Skeletal muscle satellite cell (primary cell): Measurements from ENCODE around the gene KRT83.

Source experiments
- H3K27me3 ChIP-seq: 2 replicates; pipeline ENCODE4 v1.7.0; 2013; ENCODE audit warnings: low read length; ENCODE audit not compliant: control insufficient read depth, insufficient read depth
- H3K36me3 ChIP-seq: 2 replicates; pipeline ENCODE4 v1.7.0; 2013; ENCODE audit warnings: mild to moderate bottlenecking, control low read depth, low read length; ENCODE audit not compliant: insufficient read depth
- H3K4me1 ChIP-seq: 2 replicates; pipeline ENCODE4 v1.7.0; 2013; ENCODE audit warnings: low read length; ENCODE audit not compliant: control insufficient read depth, insufficient read depth
- H3K4me2 ChIP-seq: 2 replicates; pipeline ENCODE4 v1.7.0; 2013; ENCODE audit warnings: mild to moderate bottlenecking, low read length
- H3K4me3 ChIP-seq: 2 replicates; pipeline ENCODE4 v1.7.0; 2013; ENCODE audit warnings: low read length
- H3K9ac ChIP-seq: 2 replicates; pipeline ENCODE4 v1.7.0; 2013; ENCODE audit warnings: mild to moderate bottlenecking, low read depth, low read length, moderate library complexity
- H3K9me3 ChIP-seq: replicated peaks from 2 replicates; pipeline ENCODE4 v1.7.0; 2013; ENCODE audit warnings: mild to moderate bottlenecking, control low read depth, low read length

Gene KRT83

DNA sequence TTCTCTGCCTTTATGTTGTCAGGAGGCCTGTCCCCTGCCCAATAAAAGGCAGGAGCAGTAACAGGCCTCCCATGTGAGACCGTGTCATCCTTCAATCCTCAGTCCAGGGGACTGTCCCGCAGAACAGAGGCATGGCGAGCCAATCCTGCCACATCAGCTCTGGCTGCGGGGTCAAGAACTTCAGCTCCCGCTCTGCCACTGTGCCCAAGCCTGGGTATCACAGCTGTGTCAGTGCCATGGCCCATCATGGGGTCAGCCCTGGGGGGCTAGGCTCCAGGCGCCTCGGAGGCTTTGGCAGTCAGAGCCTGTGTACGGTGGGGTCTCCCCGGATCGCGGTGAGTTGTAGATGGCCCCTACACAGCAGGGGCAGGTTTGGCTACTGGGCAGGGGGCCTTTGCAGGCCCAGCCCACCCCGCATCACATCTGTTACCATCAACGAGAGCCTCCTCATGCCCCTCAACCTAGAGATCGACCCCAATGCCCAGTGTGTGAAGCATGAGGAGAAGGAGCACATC is 19.9 kb upstream of the KRT83 start:
- H3K27me3 ChIP-seq, result peaks cover 72% of the 10 kb centered on the region
- H3K9me3 ChIP-seq, result peaks cover 6% of the 10 kb centered on the region
- H3K9ac ChIP-seq, result no peak overlapping the region
- H3K4me2 ChIP-seq, result no peak overlapping the region
- no peaks in the 10 kb centered on the region for H3K36me3 ChIP-seq
- no peak overlapping the region for H3K4me3 ChIP-seq
- no peaks in the 10 kb centered on the region for H3K4me1 ChIP-seq

DNA sequence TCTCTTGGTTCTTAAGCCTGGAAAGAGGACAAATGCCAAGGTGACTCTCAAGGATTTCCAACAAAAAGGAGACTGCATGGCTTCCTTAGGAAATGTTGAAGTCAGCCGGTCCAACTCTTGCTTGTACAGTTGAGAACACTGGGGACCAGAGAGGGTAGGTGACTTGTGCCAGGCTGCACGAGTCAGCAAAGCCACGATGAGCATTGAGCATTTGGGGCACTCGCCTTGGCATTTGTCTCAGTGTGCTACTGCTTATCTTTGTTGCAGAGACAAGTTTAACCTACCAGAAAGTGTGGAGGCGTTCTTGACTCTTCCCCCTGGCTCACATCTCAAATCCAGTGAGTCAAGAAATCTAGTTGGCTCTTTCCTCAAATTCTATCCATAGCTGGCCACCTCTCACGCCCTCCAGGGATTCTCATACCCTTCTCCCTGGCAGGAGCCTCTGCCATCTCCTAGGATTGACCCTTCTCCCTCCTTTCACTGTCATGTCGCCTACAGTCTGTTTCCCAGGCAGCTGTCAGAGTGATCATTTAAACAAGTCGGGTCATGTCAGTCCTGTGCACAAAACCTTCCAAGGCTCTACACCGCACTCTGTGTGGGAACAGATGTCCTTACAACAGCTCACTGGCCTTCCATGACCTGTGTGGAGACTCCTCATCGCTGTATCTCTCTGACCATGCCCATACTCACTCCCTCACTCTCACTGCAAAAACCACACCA is 17.2 kb upstream of the KRT83 start:
- H3K27me3 ChIP-seq, result peaks cover 67% of the 10 kb centered on the region
- peaks cover 2% of the 10 kb centered on the region for H3K9me3 ChIP-seq
- no peaks in the 10 kb centered on the region for H3K36me3 ChIP-seq
- H3K4me1 ChIP-seq, result no peaks in the 10 kb centered on the region
- no peak overlapping the region for H3K4me2 ChIP-seq
- H3K4me3 ChIP-seq, result no peak overlapping the region
- no peak overlapping the region for H3K9ac ChIP-seq

DNA sequence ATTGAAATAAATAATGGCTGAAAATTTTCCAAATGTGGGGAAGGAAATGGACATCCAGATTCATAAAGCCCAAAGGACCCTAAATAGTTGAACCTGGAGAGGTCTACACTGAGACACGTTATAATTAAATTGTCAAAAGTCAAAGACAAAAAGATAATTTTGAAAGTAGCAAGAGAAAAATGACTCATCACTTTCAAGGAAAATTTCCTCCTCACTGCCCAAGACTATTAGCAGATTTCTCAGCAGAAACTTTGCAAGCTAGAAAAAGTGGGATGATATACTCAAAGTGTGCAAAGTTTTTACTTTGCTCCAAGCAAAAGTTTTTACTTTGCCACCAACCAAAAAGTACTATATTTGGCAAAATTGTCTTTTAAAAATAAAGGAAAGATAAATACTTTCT is 15.9 kb upstream of the KRT83 start:
- no peaks in the 10 kb centered on the region for H3K9me3 ChIP-seq
- H3K9ac ChIP-seq, result no peak overlapping the region
- H3K4me3 ChIP-seq, result no peak overlapping the region
- no peaks in the 10 kb centered on the region for H3K36me3 ChIP-seq
- no peak overlapping the region for H3K4me2 ChIP-seq
- no peaks in the 10 kb centered on the region for H3K4me1 ChIP-seq
- H3K27me3 ChIP-seq, result peaks cover 59% of the 10 kb centered on the region

DNA sequence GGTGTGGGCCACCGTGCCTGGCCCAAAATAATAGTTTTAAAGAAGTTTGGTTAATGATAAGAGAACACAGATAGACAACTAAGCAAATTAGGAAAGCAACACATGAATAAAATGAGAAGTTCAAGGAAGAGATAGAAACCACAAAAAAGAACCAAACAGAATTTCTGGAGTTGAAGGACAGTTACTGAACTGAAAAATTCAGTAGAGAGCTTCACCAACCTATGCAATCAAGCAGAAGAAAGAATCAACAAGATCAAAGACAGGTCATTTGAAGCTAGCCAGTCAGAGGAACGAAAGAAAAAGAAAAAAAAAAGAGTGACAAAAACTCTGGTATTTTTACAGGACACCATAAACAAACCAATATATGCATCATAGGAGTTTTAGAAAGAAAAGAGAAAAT is 15.4 kb upstream of the KRT83 start:
- Histone ChIP-seq H3K9ac (no peak overlapping the region), H3K36me3 (no peaks in the 10 kb centered on the region), H3K4me3 (no peak overlapping the region), H3K4me2 (no peak overlapping the region), H3K9me3 (no peaks in the 10 kb centered on the region), H3K4me1 (no peaks in the 10 kb centered on the region), H3K27me3 (peaks cover 59% of the 10 kb centered on the region)

DNA sequence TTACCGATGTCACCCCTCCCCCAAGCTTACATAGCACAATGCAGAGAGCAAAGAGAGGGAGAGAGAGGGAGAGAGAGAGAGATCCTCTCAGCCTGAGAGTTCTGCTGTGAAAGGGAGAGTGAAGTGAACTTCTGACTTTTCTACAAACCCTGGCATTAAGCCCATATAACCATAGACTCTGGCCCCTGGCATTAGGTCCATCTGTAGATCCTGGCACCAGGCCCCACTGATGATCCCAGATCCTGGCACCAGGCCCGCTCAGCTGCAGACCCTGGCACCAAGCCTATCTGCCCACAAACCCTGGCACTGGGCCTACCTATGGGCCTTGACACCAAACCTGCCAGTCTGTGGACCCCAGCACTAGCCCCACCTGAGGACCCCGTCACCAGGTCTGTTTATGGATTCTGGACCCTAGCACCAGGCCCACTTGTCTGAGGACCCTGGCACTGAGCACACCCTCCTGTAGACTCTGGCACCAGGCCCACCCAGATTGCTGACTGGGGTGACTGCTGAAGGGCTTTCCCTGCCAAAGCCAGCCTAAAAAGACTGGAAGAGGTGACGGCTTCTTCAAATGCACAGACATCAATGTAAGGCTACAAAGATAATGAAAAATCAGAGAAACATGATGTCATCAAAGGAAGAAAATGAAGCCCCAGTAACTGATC is 14.5 kb upstream of the KRT83 start:
- H3K36me3 ChIP-seq, result no peaks in the 10 kb centered on the region
- H3K4me3 ChIP-seq, result no peak overlapping the region
- H3K4me1 ChIP-seq, result no peaks in the 10 kb centered on the region
- no peak overlapping the region for H3K9ac ChIP-seq
- peaks cover 59% of the 10 kb centered on the region for H3K27me3 ChIP-seq
- H3K4me2 ChIP-seq, result no peak overlapping the region
- no peaks in the 10 kb centered on the region for H3K9me3 ChIP-seq

DNA sequence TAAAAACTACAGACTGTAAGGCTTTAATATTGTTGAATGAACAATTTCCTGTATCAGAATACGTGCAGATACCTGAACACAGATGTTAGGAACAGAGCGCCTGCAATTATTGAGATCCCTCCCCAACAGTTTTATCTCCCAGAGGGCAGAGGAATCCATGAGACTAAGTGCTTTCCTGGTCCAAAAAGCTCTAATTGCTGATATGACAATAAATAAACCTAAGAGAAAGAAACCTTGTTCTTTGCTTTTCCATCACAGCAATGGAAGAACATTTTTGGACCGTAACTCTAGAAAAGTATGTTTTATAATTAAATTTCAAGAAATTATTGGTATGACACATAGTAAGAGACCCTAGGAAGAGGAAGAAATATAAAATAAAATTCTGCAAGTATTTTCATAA is 13.0 kb upstream of the KRT83 start:
- H3K4me1 ChIP-seq, result no peaks in the 10 kb centered on the region
- H3K9ac ChIP-seq, result no peak overlapping the region
- no peak overlapping the region for H3K4me3 ChIP-seq
- no peak overlapping the region for H3K4me2 ChIP-seq
- no peaks in the 10 kb centered on the region for H3K9me3 ChIP-seq
- H3K36me3 ChIP-seq, result no peaks in the 10 kb centered on the region
- peaks cover 50% of the 10 kb centered on the region for H3K27me3 ChIP-seq

DNA sequence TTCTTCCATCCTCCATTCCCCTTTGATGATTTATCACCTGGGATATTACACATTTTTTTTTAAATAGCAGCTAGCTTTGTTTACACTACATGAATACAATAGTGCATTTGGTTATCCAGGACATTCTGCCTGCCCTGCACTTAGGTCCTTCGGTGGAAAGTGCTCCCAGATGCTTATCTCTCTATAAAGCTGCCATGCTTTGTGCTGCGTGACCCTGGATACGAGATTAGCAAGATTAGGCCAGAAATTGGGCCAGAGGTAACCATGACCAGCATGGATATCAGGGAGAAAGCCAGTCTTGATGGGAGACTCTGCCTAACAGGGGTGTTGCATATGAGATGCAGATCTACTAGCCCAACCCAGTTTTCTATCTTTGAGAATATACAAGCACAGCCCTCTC is 12.1 kb upstream of the KRT83 start:
- no peak overlapping the region for H3K4me3 ChIP-seq
- no peaks in the 10 kb centered on the region for H3K36me3 ChIP-seq
- H3K9ac ChIP-seq, result no peak overlapping the region
- peaks cover 42% of the 10 kb centered on the region for H3K27me3 ChIP-seq
- no peaks in the 10 kb centered on the region for H3K9me3 ChIP-seq
- no peaks in the 10 kb centered on the region for H3K4me1 ChIP-seq
- H3K4me2 ChIP-seq, result no peak overlapping the region

DNA sequence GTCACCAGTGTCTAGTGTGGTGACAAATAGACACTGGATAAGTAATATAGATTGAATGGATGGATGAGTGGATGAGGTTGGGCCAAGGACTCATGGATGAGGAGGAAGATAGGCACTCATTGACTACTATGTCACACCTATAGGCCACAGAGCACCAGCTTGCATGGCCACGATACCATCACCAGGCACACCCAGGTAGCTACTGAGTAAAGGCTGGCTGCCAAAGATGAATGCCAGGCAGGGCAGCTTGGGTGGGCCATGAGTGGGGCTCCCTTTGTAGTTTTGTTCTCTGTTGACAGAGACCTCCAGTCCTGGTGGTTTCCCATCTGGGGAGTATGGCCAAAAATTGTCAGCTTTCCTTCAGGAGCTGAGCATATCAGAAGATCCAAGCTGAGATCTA is 11.2 kb upstream of the KRT83 start:
- H3K9ac ChIP-seq, result no peak overlapping the region
- H3K9me3 ChIP-seq, result no peaks in the 10 kb centered on the region
- no peaks in the 10 kb centered on the region for H3K4me1 ChIP-seq
- H3K4me3 ChIP-seq, result no peak overlapping the region
- no peaks in the 10 kb centered on the region for H3K36me3 ChIP-seq
- H3K4me2 ChIP-seq, result no peak overlapping the region
- peaks cover 33% of the 10 kb centered on the region for H3K27me3 ChIP-seq

DNA sequence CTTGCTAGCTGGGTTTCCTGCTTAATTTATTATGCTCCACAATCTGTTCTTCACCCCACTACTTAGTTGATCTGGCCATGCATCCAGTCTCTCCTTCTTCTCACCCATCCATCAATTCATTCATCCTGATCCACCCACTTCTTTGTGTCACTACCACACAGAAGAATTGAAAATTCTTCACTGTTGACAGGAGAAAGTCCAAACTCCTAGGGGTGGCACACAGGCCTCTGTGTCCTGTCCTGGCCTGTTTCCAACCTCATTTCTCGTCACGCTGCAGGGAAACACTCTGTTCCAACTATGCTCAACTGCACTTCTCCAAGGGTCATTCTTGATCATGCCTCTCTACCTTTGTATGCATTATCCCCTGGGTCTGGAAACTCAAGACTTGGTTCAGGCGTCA is 10.6 kb upstream of the KRT83 start:
- H3K4me2 ChIP-seq, result no peak overlapping the region
- no peaks in the 10 kb centered on the region for H3K4me1 ChIP-seq
- H3K4me3 ChIP-seq, result no peak overlapping the region
- H3K9me3 ChIP-seq, result no peaks in the 10 kb centered on the region
- H3K36me3 ChIP-seq, result no peaks in the 10 kb centered on the region
- peaks cover 33% of the 10 kb centered on the region for H3K27me3 ChIP-seq
- H3K9ac ChIP-seq, result no peak overlapping the region

DNA sequence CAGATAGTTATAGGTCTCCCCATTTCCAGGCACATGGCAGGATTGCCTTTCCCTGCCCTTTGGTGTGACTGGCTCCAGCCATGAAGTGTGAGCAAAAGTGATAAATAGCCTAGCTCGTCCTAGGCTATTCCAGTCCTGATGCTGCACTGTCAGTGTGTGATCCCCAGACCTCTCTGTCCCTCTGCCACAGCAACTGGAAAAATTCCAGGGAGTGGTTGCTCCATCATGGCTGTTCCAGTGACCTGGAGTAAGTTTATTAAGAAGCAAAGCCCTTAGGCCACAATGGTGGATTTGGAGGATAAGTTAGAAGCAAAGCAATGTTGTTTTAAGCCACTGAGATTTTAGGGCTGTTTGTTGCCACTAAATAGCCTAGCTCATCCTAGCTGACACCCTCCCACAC is 9.8 kb upstream of the KRT83 start:
- Histone ChIP-seq H3K4me2 (no peak overlapping the region), H3K4me1 (no peaks in the 10 kb centered on the region), H3K9ac (no peak overlapping the region), H3K27me3 (peaks cover 33% of the 10 kb centered on the region), H3K4me3 (no peak overlapping the region), H3K36me3 (no peaks in the 10 kb centered on the region), H3K9me3 (no peaks in the 10 kb centered on the region)

DNA sequence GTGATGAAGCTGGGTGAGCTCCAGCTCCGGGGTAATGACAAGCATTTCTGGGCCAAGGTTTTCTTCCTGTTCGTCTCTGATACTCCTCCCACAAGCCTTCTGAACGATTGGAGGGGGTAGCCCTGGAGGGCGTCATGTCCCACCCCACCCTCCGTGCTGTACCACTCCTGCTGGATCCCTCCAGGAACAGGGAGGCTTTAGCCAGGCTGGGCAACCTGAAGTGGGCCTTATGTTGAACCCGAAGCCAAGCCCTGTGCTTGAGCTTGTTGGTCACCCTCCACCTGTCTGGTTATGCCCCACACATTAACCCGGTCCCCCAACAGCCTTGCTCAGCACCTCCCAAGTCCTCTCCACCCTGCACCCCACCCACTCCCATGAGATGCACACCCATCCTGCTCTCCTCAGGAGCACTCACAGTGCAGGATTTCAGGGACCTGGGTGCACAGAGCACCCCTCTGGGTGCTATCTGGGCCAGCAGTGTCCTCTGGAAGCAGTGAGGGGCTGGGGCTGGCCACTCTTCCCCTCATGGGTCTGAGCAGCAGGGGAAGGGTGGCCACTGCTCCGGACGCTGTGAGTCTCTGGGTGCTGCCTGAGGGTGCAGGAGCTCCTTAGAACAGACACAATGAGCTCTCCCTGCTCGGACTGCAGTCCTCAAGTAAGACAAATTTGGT is 6.8 kb upstream of the KRT83 start:
- no peak overlapping the region for H3K9ac ChIP-seq
- H3K9me3 ChIP-seq, result no peaks in the 10 kb centered on the region
- H3K27me3 ChIP-seq, result peaks cover 30% of the 10 kb centered on the region
- no peak overlapping the region for H3K4me2 ChIP-seq
- no peaks in the 10 kb centered on the region for H3K4me1 ChIP-seq
- no peaks in the 10 kb centered on the region for H3K36me3 ChIP-seq
- no peak overlapping the region for H3K4me3 ChIP-seq
